Peyer's patch (tissue), 4 donors: Measurements from ENCODE around the gene NQO2.

Experiments
- CTCF ChIP-seq, 6 experiments: fragments of 450-650 bp in 4 of 6; fragments of 200-600 bp in 2 of 6; sonication (generic) in 1 of 6; IDR thresholded peaks; one replicate each; pipeline ENCODE4 v1.5.1; 2017 to 2019; ENCODE audit warnings: antibody characterized with exemption in 6 of 6, mild to moderate bottlenecking in 3 of 6, moderate library complexity in 1 of 6
- POLR2A ChIP-seq, 2 donors: fragments of 450-650 bp; IDR thresholded peaks; one replicate each; pipeline ENCODE4 v1.5.1; 2017; ENCODE audit warnings: antibody characterized with exemption in 2 of 2, mild to moderate bottlenecking in 2 of 2, moderate library complexity in 2 of 2

- TF ChIP-seq POLR2A (IDR thresholded peaks at IDR 0.05), result no peak
- no peak for TF ChIP-seq CTCF (IDR thresholded peaks at IDR 0.05)
Measured at GRCh38 chr6:2950713-2951112, 49.0 kb upstream of the NQO2 start.
